Activated effector memory CD4-positive, alpha-beta T cell treated with anti-CD3 and anti-CD28 coated beads, Interleukin-2, amount 50 U/mL, for 16 hours (primary cell): ENCODE results near the gene ANAPC2.

Source experiments
- DNase-seq: peaks from one replicate; pipeline ENCODE4 v3.0.0-alpha.2; 2020

The ANAPC2 gene

GRCh38 chr9:137188490-137189296 is at the start of gene ANAPC2, which contains the start of gene SSNA1:
TSS of gene ANAPC2 (minus strand) at chr9:137188560. CDS start at chr9:137188532, 28 bp downstream.
TSS of gene SSNA1 (plus strand) at chr9:137188676. CDS start at chr9:137188727, 51 bp downstream.
- peak; percentile 98 for DNase-seq

GRCh38 chr9:137236936-137237421 is 48.6 kb upstream of the ANAPC2 start:
- no peak for DNase-seq

GRCh38 chr9:137236238-137236935 is 48.0 kb upstream of the ANAPC2 start:
- peak; percentile 96 for DNase-seq

- no peak for DNase-seq
Observed at GRCh38 chr9:137235424-137236237, 47.3 kb upstream of the ANAPC2 start.

- no peak for DNase-seq
Observed at GRCh38 chr9:137234758-137235423, 46.5 kb upstream of the ANAPC2 start.

GRCh38 chr9:137234055-137234697 is 45.8 kb upstream of the ANAPC2 start:
- no peak for DNase-seq

- DNase-seq: no peak
Observed at GRCh38 chr9:137233143-137233980, 45.0 kb upstream of the ANAPC2 start.

- no peak for DNase-seq
Observed at GRCh38 chr9:137232510-137232909, 44.1 kb upstream of the ANAPC2 start.

GRCh38 chr9:137232101-137232500 is 43.7 kb upstream of the ANAPC2 start:
- DNase-seq: no peak

GRCh38 chr9:137231372-137232039 is 43.1 kb upstream of the ANAPC2 start:
- DNase-seq: no peak

GRCh38 chr9:137230705-137231371 is 42.5 kb upstream of the ANAPC2 start, which contains the start of gene SLC34A3:
TSS of gene SLC34A3 (plus strand) at chr9:137230901. CDS start at chr9:137231703, 802 bp downstream.
- DNase-seq: no peak

- no peak for DNase-seq
Observed at GRCh38 chr9:137229903-137230704, 41.7 kb upstream of the ANAPC2 start.

GRCh38 chr9:137228968-137229896 is 40.9 kb upstream of the ANAPC2 start:
- DNase-seq: no peak

GRCh38 chr9:137228506-137228967 is 40.2 kb upstream of the ANAPC2 start:
- DNase-seq: no peak

GRCh38 chr9:137227853-137228505 is 39.6 kb upstream of the ANAPC2 start:
- DNase-seq: no peak

- peak; percentile 93 for DNase-seq
Observed at GRCh38 chr9:137227054-137227852, 38.9 kb upstream of the ANAPC2 start, which contains the start of gene RNF224. TSS of gene RNF224 (plus strand) at chr9:137227502. CDS start at chr9:137228336, 834 bp downstream.
